ENCODE data around the gene INA. TPM values are rescaled to one million over a fixed set of nuclear protein-coding genes. Genes with fewer than 3 reads are reported as not detected.

Gene INA
- total RNA-seq, 4 donors from 2014 or later, result 0.24 TPM; not detected in 3

DNA sequence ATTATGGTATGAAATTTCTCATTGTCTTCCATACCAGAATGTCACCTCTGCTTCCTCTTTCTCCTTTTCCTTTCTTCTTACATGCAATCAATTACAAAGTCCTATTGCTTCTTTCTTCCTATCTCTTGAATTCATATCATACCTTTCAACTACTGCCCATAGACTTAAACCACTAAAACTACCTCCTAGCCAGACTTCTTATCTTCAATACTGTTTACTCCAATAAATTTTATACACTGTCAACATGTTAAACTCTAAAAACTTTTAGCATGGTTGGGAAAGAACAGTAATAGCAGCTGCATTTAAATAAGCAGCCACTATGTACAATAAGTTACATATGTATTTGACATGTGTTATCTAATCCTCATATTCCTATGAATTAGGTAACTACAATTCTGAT, 39.1 kb downstream of the INA start:
- peaks cover 3 to 30% of the 10 kb centered on the region in 2 donors for H3K36me3 ChIP-seq
- ATAC-seq (no peak), DNase-seq (no peak)
- in situ Hi-C loops (cut with MboI; ENCODE audit: low sequenced_read_pairs in 4 of 4), result no loop called here
- no peaks in the 10 kb centered on the region for H3K4me1 ChIP-seq
- intact Hi-C loops (cut with DNase I; ENCODE audit: low total_unique reads), result no loop called here
- TF ChIP-seq, protein P1, sequence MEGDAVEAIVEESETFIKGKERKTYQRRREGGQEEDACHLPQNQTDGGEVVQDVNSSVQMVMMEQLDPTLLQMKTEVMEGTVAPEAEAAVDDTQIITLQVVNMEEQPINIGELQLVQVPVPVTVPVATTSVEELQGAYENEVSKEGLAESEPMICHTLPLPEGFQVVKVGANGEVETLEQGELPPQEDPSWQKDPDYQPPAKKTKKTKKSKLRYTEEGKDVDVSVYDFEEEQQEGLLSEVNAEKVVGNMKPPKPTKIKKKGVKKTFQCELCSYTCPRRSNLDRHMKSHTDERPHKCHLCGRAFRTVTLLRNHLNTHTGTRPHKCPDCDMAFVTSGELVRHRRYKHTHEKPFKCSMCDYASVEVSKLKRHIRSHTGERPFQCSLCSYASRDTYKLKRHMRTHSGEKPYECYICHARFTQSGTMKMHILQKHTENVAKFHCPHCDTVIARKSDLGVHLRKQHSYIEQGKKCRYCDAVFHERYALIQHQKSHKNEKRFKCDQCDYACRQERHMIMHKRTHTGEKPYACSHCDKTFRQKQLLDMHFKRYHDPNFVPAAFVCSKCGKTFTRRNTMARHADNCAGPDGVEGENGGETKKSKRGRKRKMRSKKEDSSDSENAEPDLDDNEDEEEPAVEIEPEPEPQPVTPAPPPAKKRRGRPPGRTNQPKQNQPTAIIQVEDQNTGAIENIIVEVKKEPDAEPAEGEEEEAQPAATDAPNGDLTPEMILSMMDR (IDR thresholded peaks at IDR 0.05 in 4 of 5, conservative IDR thresholded peaks at IDR 0.05 in 1 of 5), result no peak
- no peak for TF ChIP-seq POLR2A (IDR thresholded peaks at IDR 0.05)
- H3K27me3 ChIP-seq, result no peaks in the 10 kb centered on the region
- no peaks in the 10 kb centered on the region for H3K9me3 ChIP-seq
- no peak overlapping the region for H3K4me3 ChIP-seq
- no peak overlapping the region for H3K27ac ChIP-seq

DNA sequence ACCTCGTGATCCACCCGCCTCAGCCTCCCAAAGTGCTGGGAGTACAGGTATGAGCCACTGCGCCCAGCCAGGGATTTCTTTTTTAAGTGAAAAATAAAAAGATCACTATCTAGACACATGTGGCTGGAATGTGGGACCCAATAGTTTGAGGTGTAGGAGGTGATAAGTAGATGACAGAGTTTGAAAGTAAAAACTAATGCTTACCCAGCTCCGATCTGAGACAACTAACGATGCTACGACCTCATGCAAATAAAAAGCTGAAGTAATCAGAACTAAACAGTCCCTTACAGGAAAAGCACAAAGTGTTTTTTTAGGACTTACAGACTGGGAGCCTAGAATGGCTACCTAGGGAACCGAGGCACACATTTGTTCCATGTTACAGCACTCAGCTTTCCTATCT, 51.0 kb downstream of the INA start:
- intact Hi-C loops (cut with DNase I; ENCODE audit: low total_unique reads), result no loop called here
- H3K4me3 ChIP-seq, result no peak overlapping the region
- H3K9me3 ChIP-seq, result no peaks in the 10 kb centered on the region
- ATAC-seq (no peak), DNase-seq (no peak)
- in situ Hi-C loops (cut with MboI; ENCODE audit: low sequenced_read_pairs in 4 of 4), result no loop called here
- H3K27me3 ChIP-seq, result no peaks in the 10 kb centered on the region
- TF ChIP-seq, protein P1 (IDR thresholded peaks at IDR 0.05 in 4 of 5, conservative IDR thresholded peaks at IDR 0.05 in 1 of 5), result no peak
- no peak for TF ChIP-seq POLR2A (IDR thresholded peaks at IDR 0.05)
- H3K27ac ChIP-seq, result no peak overlapping the region
- no peaks in the 10 kb centered on the region for H3K4me1 ChIP-seq
- peaks cover 0 to 54% of the 10 kb centered on the region in 2 donors for H3K36me3 ChIP-seq

DNA sequence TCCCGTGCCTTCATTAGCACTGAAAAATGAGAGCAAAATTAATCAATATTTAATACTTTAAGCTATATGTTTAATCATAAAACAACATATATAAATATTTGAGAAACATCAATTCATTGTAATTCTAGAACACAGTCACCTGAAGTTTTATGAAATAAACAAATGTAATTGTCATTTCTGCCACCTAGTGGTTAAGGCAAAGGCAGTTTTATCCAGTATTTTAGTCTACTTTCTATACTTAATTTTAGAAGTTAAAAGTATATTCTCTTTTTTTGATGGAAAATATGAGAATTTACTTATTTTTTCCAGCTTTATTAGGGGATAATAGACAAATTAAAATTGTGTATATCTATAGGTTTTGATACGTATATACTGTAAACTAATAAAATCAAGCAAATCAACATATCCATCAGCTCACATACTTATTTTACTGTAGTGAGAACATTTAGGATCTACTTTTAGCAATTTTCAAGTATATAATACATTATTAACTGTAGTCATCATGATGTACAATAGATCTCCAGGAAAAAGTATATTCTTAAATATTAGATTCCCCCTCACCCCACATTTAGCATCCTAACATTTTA, 57.1 kb downstream of the INA start:
- TF ChIP-seq POLR2A (IDR thresholded peaks at IDR 0.05), result no peak
- TF ChIP-seq, protein P1 (IDR thresholded peaks at IDR 0.05 in 4 of 5, conservative IDR thresholded peaks at IDR 0.05 in 1 of 5), result peak; percentile 36 to 61 (median 49)
- H3K4me1 ChIP-seq, result no peaks in the 10 kb centered on the region
- peaks cover 0 to 24% of the 10 kb centered on the region in 2 donors for H3K36me3 ChIP-seq
- H3K27ac ChIP-seq, result no peak overlapping the region
- DNase-seq, result no peak
- H3K4me3 ChIP-seq, result no peak overlapping the region
- ATAC-seq, result no peak
- no peaks in the 10 kb centered on the region for H3K9me3 ChIP-seq
- intact Hi-C loops (cut with DNase I; ENCODE audit: low total_unique reads), result loop anchor here (1.0 kb wide), 1 partner anchor 605 kb away; no protein-coding TSS in a partner anchor
- H3K27me3 ChIP-seq, result no peaks in the 10 kb centered on the region
- in situ Hi-C loops (cut with MboI; ENCODE audit: low sequenced_read_pairs in 4 of 4), result no loop called here

DNA sequence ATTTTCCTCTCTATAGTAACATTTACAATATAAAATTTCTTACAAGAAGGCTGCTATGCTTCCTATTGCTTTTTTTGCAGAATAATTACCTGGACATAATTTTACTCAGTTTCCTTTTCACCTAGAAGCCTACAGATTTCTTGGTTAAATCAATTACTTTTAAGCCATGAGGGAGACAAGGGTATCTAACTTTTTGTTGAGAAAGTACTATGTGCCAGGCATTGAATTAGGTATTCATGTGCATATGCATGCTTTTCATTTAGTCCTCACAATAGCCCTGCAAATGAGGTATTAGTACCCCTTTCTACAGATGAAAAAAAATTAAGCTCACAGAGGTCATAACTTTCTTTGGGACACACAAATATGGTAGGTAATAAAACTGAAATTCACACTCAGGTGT, 57.6 kb downstream of the INA start:
- no peaks in the 10 kb centered on the region for H3K27me3 ChIP-seq
- no peaks in the 10 kb centered on the region for H3K9me3 ChIP-seq
- ATAC-seq (no peak), DNase-seq (no peak)
- TF ChIP-seq, protein P1 (IDR thresholded peaks at IDR 0.05 in 4 of 5, conservative IDR thresholded peaks at IDR 0.05 in 1 of 5), result no peak
- no peak for TF ChIP-seq POLR2A (IDR thresholded peaks at IDR 0.05)
- H3K4me1 ChIP-seq, result no peaks in the 10 kb centered on the region
- in situ Hi-C loops (cut with MboI; ENCODE audit: low sequenced_read_pairs in 4 of 4) (no loop called here), intact Hi-C loops (cut with DNase I; ENCODE audit: low total_unique reads) (loop anchor here (1.0 kb wide), 1 partner anchor 605 kb away; no protein-coding TSS in a partner anchor)
- peaks cover 0 to 28% of the 10 kb centered on the region in 2 donors for H3K36me3 ChIP-seq
- no peak overlapping the region for H3K4me3 ChIP-seq
- H3K27ac ChIP-seq, result no peak overlapping the region

DNA sequence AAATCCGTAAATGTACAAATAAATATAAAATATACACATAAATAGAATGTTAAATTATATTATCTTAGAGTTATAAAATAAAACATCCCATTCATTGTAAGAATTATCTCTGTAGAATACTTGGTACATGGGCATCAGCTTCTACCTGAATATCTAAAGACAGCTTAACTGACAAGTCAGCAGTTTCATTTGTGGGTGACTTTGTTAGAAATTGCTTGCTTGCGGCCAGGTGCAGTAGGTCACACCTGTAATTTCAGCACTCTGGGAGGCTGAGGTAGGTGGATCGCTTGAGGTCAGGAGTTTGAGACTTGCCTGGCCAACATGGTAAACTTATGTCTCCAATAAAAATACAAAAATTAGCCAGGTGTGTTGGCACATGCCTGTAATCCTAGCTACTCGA, 59.4 kb downstream of the INA start:
- H3K36me3 ChIP-seq, result peaks cover 0 to 18% of the 10 kb centered on the region in 2 donors
- TF ChIP-seq POLR2A (IDR thresholded peaks at IDR 0.05), result no peak
- TF ChIP-seq, protein P1 (IDR thresholded peaks at IDR 0.05 in 4 of 5, conservative IDR thresholded peaks at IDR 0.05 in 1 of 5), result no peak
- H3K4me1 ChIP-seq, result no peaks in the 10 kb centered on the region
- no peaks in the 10 kb centered on the region for H3K27me3 ChIP-seq
- no peak overlapping the region for H3K4me3 ChIP-seq
- ATAC-seq, result no peak
- H3K27ac ChIP-seq, result no peak overlapping the region
- H3K9me3 ChIP-seq, result no peaks in the 10 kb centered on the region
- intact Hi-C loops (cut with DNase I; ENCODE audit: low total_unique reads), result no loop called here
- in situ Hi-C loops (cut with MboI; ENCODE audit: low sequenced_read_pairs in 4 of 4), result no loop called here
- DNase-seq, result no peak
